HG03045 (cell line): ENCODE data around the gene GLB1L2.

Source experiments
- ATAC-seq: cut with Tn5 transposase; IDR thresholded peaks from one replicate; pipeline ENCODE4 v1.9.1; 2021; ENCODE audit warnings: mild to moderate bottlenecking, moderate library complexity; ENCODE audit not compliant: unreplicated experiment

The GLB1L2 gene

DNA sequence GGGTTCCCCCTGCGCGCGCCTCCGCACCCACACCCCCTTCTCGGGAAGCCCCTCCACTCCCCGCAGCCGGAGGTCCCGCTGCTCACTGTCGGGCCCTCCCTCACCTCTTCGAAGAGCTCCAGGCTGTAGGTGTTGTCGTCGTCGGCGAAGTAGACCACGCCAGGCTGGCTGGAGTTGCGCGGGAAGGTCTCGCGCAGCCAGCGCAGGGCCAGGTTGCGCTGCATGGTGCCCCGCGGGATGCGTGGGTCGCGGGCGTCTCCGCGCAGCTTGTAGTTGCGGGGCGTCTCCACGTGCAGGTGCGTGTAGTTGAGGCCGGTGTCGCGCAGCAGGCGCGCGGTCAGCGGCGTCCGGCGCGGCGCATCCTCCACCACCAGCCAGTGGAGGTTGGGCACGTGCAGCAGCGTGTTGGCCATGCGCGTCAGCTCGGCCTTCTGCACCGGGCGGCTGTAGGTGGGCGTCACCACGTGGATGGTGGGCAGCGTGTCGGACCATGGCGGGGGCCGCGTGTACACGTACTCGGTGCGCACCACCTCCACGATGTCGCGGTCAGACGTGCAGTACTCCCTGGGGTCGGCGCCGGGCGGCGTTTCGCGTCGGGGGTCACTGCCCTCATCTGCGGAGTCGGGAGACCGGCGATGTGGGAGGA lies 51.9 kb downstream of the GLB1L2 start:
- no peak for ATAC-seq

DNA sequence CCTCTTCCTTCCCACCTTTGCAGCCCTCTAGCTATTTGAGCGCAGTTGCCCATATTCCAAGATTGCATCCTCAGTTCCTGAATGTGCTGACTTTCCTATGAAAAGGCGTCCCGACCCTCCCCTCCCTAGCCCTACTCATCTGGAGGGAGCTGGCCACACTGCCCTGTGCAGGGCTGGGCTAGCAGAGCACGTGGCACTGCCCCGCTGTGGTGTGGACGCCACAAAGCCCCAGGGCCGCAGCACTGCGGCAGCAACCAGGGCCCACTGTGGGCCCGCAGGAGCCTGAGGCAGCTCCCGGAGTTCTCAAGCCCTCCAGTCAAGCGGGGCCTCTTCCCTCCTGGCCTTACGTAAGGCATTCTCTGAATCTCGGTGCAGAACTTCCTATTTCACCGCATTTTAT lies 52.6 kb downstream of the GLB1L2 start:
- no peak for ATAC-seq

GRCh38 chr11:134385171-134385570 lies 53.4 kb downstream of the GLB1L2 start:
- ATAC-seq = no peak

GRCh38 chr11:134385774-134386565 lies 54.2 kb downstream of the GLB1L2 start:
- no peak for ATAC-seq

GRCh38 chr11:134386945-134387344 lies 55.2 kb downstream of the GLB1L2 start:
- no peak for ATAC-seq

- ATAC-seq = no peak
Measured at GRCh38 chr11:134387501-134387900, 55.7 kb downstream of the GLB1L2 start.

DNA sequence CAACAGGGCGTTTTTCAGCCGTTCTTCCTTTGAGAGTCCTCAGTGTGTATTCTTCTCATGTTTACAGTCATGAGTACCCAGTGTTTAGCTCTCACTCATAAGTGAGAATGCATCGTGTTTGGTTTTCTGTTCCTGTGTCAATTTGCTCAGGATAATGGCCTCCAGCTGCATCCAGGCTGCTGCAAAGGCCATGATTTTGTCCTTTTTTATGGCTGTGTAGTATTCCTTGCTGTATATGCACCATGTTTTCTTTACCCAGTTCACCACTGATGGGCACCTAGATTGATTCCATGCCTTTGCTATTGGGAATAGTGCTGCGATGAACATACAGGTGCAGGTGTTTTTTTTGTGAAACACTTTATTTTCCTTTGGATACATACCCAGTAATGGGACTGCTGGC lies 56.8 kb downstream of the GLB1L2 start:
- ATAC-seq = no peak

DNA sequence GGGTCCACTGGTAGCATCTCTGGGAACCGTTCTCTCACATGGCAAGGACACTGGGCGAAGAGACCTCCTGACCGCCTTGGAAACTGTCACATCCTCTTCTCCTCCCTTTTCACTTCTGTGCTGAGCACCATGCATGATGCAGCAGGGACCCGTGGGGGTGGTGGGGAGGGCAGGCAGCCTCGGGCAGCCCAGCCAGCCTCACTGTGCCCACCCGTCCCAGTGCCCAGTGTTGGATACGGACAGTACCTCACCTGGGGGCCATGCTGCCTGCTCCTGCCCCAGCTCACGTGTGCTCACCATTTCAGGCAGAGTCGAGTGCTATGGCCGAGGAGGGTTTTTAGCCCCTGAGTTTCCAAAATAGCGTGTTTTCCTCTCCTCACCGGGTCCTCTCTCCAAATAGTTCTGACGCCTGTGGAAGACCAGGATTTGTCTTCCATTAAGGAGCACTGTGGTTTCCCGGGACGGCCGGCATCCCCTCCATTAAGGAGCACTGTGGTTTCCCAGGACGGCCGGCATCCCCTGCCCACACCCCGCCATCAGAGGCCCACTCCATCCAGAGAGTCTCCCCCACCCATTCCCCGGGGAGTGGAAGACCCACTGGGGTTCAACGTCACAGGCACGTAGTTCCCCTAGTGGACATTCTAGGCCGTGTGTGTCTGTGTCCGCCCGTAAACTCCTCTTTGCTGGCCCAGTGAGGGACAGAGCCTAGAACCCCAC lies 57.8 kb downstream of the GLB1L2 start:
- ATAC-seq = no peak

GRCh38 chr11:134390706-134391569 lies 59.1 kb downstream of the GLB1L2 start:
- ATAC-seq = no peak

GRCh38 chr11:134391656-134392055 lies 59.9 kb downstream of the GLB1L2 start:
- ATAC-seq = no peak

- ATAC-seq = no peak
Measured at GRCh38 chr11:134392953-134393615, 61.3 kb downstream of the GLB1L2 start.

- ATAC-seq = no peak
Measured at GRCh38 chr11:134393638-134394037, 61.9 kb downstream of the GLB1L2 start.

DNA sequence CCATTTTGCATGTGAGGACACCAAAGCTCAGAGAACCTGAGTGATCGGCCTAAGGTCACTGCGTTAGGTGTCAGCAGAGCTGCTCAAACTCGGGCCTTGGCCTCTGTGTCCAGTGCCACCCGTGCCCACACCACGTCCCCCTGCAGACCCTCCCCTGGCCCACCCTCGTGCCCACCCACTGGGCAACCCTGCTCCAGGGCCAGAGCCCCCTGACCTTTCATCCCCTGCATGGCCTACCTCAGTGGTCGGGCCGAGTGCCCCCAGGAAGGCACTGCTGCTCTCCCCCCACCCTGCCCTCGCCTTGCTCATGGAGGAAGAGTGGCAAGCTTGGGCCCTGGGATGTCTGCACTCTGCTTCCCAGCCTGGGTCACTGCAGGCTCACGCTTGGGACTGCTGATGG lies 62.5 kb downstream of the GLB1L2 start:
- no peak for ATAC-seq

- ATAC-seq = no peak
Measured at GRCh38 chr11:134395002-134395401, 63.2 kb downstream of the GLB1L2 start.

DNA sequence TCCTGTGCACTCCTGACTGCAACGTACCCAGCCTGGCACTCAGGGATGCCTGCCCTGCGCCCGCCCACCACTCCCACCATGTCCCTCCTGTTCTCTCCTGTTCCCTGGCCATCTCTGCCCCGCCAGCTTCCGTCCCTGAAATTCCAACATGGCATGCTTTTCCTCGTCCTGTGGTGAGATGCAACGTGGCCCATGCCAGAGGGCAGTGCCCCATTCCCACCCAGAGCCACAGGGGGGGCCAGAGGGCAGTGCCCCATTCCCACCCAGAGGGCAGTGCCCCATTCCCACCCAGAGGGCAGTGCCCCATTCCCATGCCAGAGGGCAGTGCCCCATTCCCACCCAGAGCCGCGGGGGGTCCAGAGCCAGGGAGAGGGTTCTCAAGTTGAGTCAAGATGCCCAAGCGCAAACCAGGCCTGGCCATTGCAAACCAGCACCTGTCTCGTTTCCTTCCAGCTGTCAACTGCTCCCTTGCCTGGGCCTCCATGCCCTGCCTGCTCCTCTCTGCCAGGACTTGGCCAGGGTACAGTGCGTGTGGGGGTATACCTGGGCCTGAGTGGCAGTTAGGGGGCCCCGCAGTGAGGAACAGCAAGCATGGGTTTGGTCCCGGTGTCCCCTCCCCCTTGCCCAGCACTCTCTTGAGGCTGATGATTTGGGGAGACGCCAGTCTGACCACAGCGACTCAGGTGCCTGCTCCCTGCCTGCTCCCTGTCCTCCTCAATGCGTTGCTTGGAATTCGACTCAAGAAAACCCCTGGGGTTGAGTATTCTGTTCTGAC lies 65.7 kb downstream of the GLB1L2 start:
- ATAC-seq = no peak

GRCh38 chr11:134398079-134398444 lies 66.3 kb downstream of the GLB1L2 start:
- no peak for ATAC-seq

DNA sequence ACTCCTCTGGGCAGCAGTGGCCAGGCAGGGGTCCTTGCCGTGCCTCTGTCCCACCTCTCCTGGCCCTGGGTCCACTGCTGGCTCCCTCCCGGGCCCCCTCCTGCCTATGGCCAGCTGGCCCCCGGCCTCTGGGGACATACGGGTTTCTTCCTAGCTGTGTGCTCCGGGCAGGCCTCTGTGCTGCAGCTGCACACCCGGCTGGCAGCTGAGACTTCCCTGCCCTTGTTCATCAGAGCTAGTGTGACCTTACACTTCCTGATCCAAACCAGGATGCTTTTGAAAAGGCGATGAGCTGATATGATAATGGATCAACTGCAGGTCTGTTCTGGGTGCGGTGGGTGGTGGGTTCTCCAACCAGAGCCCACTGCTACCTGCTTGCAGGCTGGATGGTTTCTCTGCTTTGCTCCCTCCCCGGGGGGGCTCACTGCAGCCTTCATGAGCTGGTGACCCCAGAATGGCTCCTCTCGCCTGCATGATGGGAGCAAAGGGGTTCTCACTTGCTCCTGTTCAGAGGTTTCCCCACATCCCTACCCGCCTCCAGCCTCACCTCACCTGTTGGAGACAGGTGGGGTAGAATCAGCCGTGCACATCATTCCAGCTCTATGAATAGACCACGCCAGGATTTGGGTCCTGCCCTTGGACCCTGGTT lies 67.0 kb downstream of the GLB1L2 start:
- no peak for ATAC-seq

DNA sequence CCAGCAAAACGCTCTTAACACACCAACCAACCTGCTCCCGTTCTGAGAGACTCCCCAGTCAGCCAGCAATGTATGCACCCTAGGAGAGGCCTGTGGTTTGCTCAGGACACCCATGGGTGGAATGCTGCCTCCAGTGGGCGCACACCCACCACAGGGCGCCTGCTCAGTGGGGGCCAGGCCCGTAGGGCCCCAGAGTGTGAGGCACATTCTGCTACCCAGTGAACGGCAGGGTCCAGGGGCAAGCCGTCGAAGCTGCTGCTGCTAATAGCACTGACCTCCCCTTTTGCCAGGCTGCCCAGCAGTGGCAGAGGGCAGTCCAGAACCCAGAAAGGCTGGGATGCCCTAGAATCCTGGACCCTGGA lies 67.5 kb downstream of the GLB1L2 start:
- no peak for ATAC-seq

DNA sequence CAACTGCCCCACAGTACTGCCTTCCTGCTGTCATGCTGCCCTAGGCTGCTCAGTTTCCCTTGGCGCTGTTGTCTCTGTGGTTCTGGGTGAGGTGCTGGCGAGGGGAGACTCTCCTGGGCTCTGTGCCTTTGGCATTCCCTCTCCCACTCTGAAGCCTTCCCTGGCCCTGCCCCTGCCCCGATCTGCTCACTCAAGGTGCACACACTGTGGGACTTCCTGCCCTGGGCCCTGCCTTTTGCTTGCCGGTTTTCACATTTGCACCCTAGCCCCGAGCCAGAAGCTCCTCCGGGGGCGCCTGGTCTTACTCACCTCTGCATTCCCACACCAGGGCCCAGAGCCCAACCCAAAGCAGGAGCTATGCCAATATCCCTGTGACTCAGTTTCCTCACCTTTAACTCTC lies 68.2 kb downstream of the GLB1L2 start:
- no peak for ATAC-seq
